ENCODE results near the gene SPNS3. TPM values are rescaled to one million over a fixed set of nuclear protein-coding genes. Genes with fewer than 3 reads are reported as not detected.
A peak's percentile ranks its signal among the peaks of the same experiment; 100 is the strongest.

The SPNS3 gene
- total RNA-seq, 3 donors from 2014 or later (not counting 1 experiment from before 2014, with no cell fraction given): 1.2 to 2.1 (median 1.9) TPM

- H3K27ac Mint-ChIP-seq: no peak overlapping the region
- H3K27me3 ChIP-seq (ENCODE audit: control insufficient read depth, insufficient read depth, low read length): peaks cover 12% of the 10 kb centered on the region
- no peak overlapping the region for H3K27ac ChIP-seq (ENCODE audit: low read length)
- WGBS (ENCODE audit: insufficient coverage): 69% methylated on average over 8 of the region's 8 CpGs
- peaks cover 20 to 49% of the 10 kb centered on the region in 2 donors for H3K27me3 Mint-ChIP-seq (ENCODE audit: low read depth in 2 of 2)
- DNase-seq: no peak
- no peaks in the 10 kb centered on the region for H3K36me3 Mint-ChIP-seq
- no peaks in the 10 kb centered on the region for H3K36me3 ChIP-seq (ENCODE audit: control insufficient read depth, insufficient read depth, low read length)
- H3K4me3 Mint-ChIP-seq: no peak overlapping the region
- no peak overlapping the region for H3K4me3 ChIP-seq (ENCODE audit: low read length)
- peaks cover 19 to 36% of the 10 kb centered on the region in 2 donors for H3K4me1 Mint-ChIP-seq
- no peaks in the 10 kb centered on the region for H3K9me3 Mint-ChIP-seq
- intact Hi-C loops (cut with micrococcal nuclease): no loop called here
- ATAC-seq: no peak
- peaks cover 38% of the 10 kb centered on the region for H3K4me1 ChIP-seq (ENCODE audit: control insufficient read depth, insufficient read depth, low read length)
- no peak for TF ChIP-seq CTCF (IDR thresholded peaks at IDR 0.05)
- H3K9me3 ChIP-seq (ENCODE audit: control insufficient read depth, insufficient read depth, low read length): no peaks in the 10 kb centered on the region
Measured at GRCh38 chr17:4507361-4508111, 73.8 kb downstream of the SPNS3 start.

GRCh38 chr17:4508207-4508606 is 74.5 kb downstream of the SPNS3 start:
- Histone ChIP-seq H3K36me3 (ENCODE audit: control insufficient read depth, insufficient read depth, low read length) (no peaks in the 10 kb centered on the region), H3K27me3 (ENCODE audit: control insufficient read depth, insufficient read depth, low read length) (peaks cover 6% of the 10 kb centered on the region), H3K27ac (ENCODE audit: low read length) (no peak overlapping the region), H3K4me3 (ENCODE audit: low read length) (no peak overlapping the region), H3K9me3 (ENCODE audit: control insufficient read depth, insufficient read depth, low read length) (no peaks in the 10 kb centered on the region), H3K4me1 (ENCODE audit: control insufficient read depth, insufficient read depth, low read length) (peaks cover 38% of the 10 kb centered on the region)
- H3K4me1 Mint-ChIP-seq: peaks cover 19 to 36% of the 10 kb centered on the region in 2 donors
- H3K4me3 Mint-ChIP-seq: peak overlapping the region; percentile 26
- WGBS (ENCODE audit: insufficient coverage): 70% methylated on average over 3 of the region's 3 CpGs
- peak overlapping the region in 1 of 2 donors; percentile 78 for H3K27ac Mint-ChIP-seq
- TF ChIP-seq CTCF (IDR thresholded peaks at IDR 0.05): no peak
- no peak for DNase-seq
- no peaks in the 10 kb centered on the region for H3K36me3 Mint-ChIP-seq
- no peak for ATAC-seq
- H3K9me3 Mint-ChIP-seq: no peaks in the 10 kb centered on the region
- intact Hi-C loops (cut with micrococcal nuclease): no loop called here
- H3K27me3 Mint-ChIP-seq (ENCODE audit: low read depth in 2 of 2): peaks cover 14 to 45% of the 10 kb centered on the region in 2 donors

- H3K4me1 Mint-ChIP-seq: peaks cover 19 to 32% of the 10 kb centered on the region in 2 donors
- Histone ChIP-seq H3K9me3 (ENCODE audit: control insufficient read depth, insufficient read depth, low read length) (no peaks in the 10 kb centered on the region), H3K36me3 (ENCODE audit: control insufficient read depth, insufficient read depth, low read length) (no peaks in the 10 kb centered on the region), H3K4me3 (ENCODE audit: low read length) (no peak overlapping the region), H3K27me3 (ENCODE audit: control insufficient read depth, insufficient read depth, low read length) (peaks cover 6% of the 10 kb centered on the region), H3K4me1 (ENCODE audit: control insufficient read depth, insufficient read depth, low read length) (peaks cover 32% of the 10 kb centered on the region), H3K27ac (ENCODE audit: low read length) (no peak overlapping the region)
- WGBS (ENCODE audit: insufficient coverage): 16% methylated on average over 8 of the region's 8 CpGs
- intact Hi-C loops (cut with micrococcal nuclease): no loop called here
- H3K27ac Mint-ChIP-seq: peak overlapping the region in 1 of 2 donors; percentile 78
- H3K4me3 Mint-ChIP-seq: peak overlapping the region; percentile 64
- no peaks in the 10 kb centered on the region for H3K9me3 Mint-ChIP-seq
- DNase-seq (peak in 1 of 2 donors; percentile 48), ATAC-seq (peak; percentile 61 to 87 (median 85))
- no peak for TF ChIP-seq CTCF (IDR thresholded peaks at IDR 0.05)
- no peaks in the 10 kb centered on the region for H3K36me3 Mint-ChIP-seq
- H3K27me3 Mint-ChIP-seq (ENCODE audit: low read depth in 2 of 2): peaks cover 14 to 41% of the 10 kb centered on the region in 2 donors
Measured at GRCh38 chr17:4509401-4509800, 75.7 kb downstream of the SPNS3 start.

Data from natural killer cell (primary cell).